Loucy (cell line): ENCODE measurements around the gene INTS12.

Experiments
- EZH2phosphoT487 ChIP-seq: fragments of 200-600 bp; IDR thresholded peaks from 2 replicates; pipeline ENCODE4 v1.6.1; 2018; ENCODE audit warnings: antibody characterized with exemption, mild to moderate bottlenecking, moderate library complexity, borderline replicate concordance
- TF ChIP-seq, protein P1 (sequence below): fragments of 200-600 bp; sonication (generic); conservative IDR thresholded peaks from 2 replicates; pipeline ENCODE4 v1.5.1; 2014; ENCODE audit warnings: mild to moderate bottlenecking, antibody characterized with exemption, low read length

DNA sequence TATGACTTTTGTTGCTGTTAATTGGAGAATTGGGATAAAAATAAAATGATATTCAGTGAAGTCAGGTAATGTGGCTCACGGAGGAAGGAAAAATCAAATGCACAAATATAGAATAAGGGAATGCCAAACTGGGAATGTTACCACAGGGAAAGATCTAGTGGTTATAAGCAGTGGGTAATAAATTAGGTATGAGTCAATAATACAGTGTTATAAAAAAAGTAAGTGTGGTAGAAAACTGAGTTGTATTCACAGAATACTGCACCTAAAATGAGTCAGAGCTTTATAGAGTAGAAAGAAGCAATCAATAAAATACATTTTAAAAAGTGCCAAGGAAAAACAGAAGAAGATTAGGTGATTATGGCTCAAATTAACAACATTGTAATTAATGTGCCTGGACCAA is 34.5 kb downstream of the INTS12 start:
- TF ChIP-seq, protein P1, sequence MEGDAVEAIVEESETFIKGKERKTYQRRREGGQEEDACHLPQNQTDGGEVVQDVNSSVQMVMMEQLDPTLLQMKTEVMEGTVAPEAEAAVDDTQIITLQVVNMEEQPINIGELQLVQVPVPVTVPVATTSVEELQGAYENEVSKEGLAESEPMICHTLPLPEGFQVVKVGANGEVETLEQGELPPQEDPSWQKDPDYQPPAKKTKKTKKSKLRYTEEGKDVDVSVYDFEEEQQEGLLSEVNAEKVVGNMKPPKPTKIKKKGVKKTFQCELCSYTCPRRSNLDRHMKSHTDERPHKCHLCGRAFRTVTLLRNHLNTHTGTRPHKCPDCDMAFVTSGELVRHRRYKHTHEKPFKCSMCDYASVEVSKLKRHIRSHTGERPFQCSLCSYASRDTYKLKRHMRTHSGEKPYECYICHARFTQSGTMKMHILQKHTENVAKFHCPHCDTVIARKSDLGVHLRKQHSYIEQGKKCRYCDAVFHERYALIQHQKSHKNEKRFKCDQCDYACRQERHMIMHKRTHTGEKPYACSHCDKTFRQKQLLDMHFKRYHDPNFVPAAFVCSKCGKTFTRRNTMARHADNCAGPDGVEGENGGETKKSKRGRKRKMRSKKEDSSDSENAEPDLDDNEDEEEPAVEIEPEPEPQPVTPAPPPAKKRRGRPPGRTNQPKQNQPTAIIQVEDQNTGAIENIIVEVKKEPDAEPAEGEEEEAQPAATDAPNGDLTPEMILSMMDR, result no peak
- no peak for TF ChIP-seq EZH2phosphoT487
